Heart left ventricle (tissue), 16 donors: ENCODE data around the gene TPPP3. TPM values are rescaled to one million over a fixed set of nuclear protein-coding genes. Genes with fewer than 3 reads are reported as not detected.

ENCODE experiments used
- ATAC-seq, 4 donors: fragments of 200-7000 bp; cut with Tn5 transposase; one replicate each; pipeline ENCODE4 v1.9.1; 2020 to 2022; ENCODE audit warnings: moderate library complexity in 4 of 4, mild to moderate bottlenecking in 3 of 4, moderate number of reproducible peaks in 1 of 4
- DNase-seq, 5 donors: peaks; one replicate each; pipeline ENCODE4 v3.0.0-alpha.2; 2020
- H3K27ac ChIP-seq, 12 donors: fragments of 200-600 bp; sonication (generic) in 4 of 12; one replicate each; pipeline versions ENCODE4 v1.5.0 to v1.8.0; 2016 to 2022; ENCODE audit warnings: mild to moderate bottlenecking in 2 of 12
- H3K27me3 ChIP-seq, 9 donors: fragments of 200-600 bp; sonication (generic) in 2 of 9; one replicate each; pipeline versions ENCODE4 v1.5.1 to v1.8.0; 2016 to 2022; ENCODE audit warnings: mild to moderate bottlenecking in 3 of 9
- H3K36me3 ChIP-seq, 9 donors: fragments of 200-600 bp; sonication (generic) in 2 of 9; one replicate each; pipeline versions ENCODE4 v1.5.0 to v1.8.0; 2018 to 2022; ENCODE audit warnings: mild to moderate bottlenecking in 2 of 9
- H3K4me1 ChIP-seq, 12 donors: fragments of 200-600 bp; sonication (generic) in 4 of 12; one replicate each; pipeline versions ENCODE4 v1.5.0 to v1.8.0; 2016 to 2022; ENCODE audit warnings: mild to moderate bottlenecking in 3 of 12
- H3K4me3 ChIP-seq, 12 donors: fragments of 200-600 bp; sonication (generic) in 4 of 12; one replicate each; pipeline versions ENCODE4 v1.5.0 to v1.8.0; 2017 to 2022; ENCODE audit warnings: mild to moderate bottlenecking in 9 of 12, moderate library complexity in 4 of 12
- H3K9me3 ChIP-seq, 12 donors: fragments of 200-600 bp; sonication (generic) in 4 of 12; one replicate each; pipeline versions ENCODE4 v1.5.0 to v1.8.0; 2016 to 2022; ENCODE audit warnings: mild to moderate bottlenecking in 1 of 12
- CTCF ChIP-seq, 12 donors: fragments of 200-600 bp; sonication (generic) in 4 of 12; IDR thresholded peaks; one replicate each; pipeline versions ENCODE4 v1.5.0 to v1.8.0; 2018 to 2022; ENCODE audit warnings: antibody characterized with exemption in 12 of 12, mild to moderate bottlenecking in 5 of 12
- POLR2A ChIP-seq, 2 donors: fragments of 450-650 bp; IDR thresholded peaks; one replicate each; pipeline ENCODE4 v1.6.1; 2017; ENCODE audit warnings: antibody characterized with exemption in 2 of 2, mild to moderate bottlenecking in 2 of 2, moderate library complexity in 2 of 2
- WGBS, 4 donors: extraction: QIAGEN DNeasy Blood & Tissue Kit in 2 of 4; methylation state at CpG; one replicate each; pipeline versions ENCODE4 v1.1.5 to v1.1.7; 2013 to 2018; 5-methylcytosine and 5-hydroxymethylcytosine counted together
- intact Hi-C, 10 donors: fragments of 100-400 bp; cut with DNase I; formaldehyde crosslinking; loops; one replicate each; pipeline versions ENCODE4 v1.11.1 to v1.14.2; 2022
- polyA plus RNA-seq, 2 donors: library from polyadenylated mRNA; stranded (reverse); fragments of 200-250 nt; gene quantifications; one replicate each; pipeline ENCODE4 v1.2.3, GENCODE V29; 2013
- total RNA-seq, 9 donors: library from RNA; depleted of rRNA in 2 of 9; stranded (reverse); fragments of >200 nt in 2 of 9; fragmentation: NEBNext Ultra II Directional in 3 of 9; extraction: Animal tissue kit (Norgen Biotek cat#: 25700) in 3 of 9; gene quantifications; one replicate each; pipeline versions ENCODE4 v1.1.0 to v1.2.4, GENCODE V29; 2016 to 2023
- donor health status: ischemic (EF 13 %, LVEDD 7.1; RV severe dilation, severe dysfunction).
- donor health status: healthy with polysubstance abuse.
- donor health status: DM: no; HTN: yes; CAD: no.
- donor health status: DM: no; HTN: no; CAD: no.
- donor health status: ischemic (EF 25% LVEDD 6.9; RV normal size, moderate dysfunction).
- donor health status: ischemic (EF 25% LVEDD 5.7; RV mildly dilated, moderate dysfunction).
- donor health status: healthy.
- donor health status: DM: yes; HTN: yes; CAD: no.
- donor health status: ischemic (EF 35%, LVEDD 5.7; RV mildly dilated, moderate dysfunction).
- donor health status: nonischemic (EF 11% LVEDD 7.7; RV severe dilation, severe dysfunction).
- donor health status: DM: yes; HTN: yes; CAD: no.
- donor health status: PGD.
- donor health status: ischemic (EF 29% LVEDD 5.4; RV normal size, mild dysfunction).
- donor health status: nonischemic (EF 23%, LVEDD 6.1; RV moderate dilation, normal function).

The TPPP3 gene
- total and polyA plus RNA-seq, 11 donors: 7.0 to 20.1 (median 10.3) TPM

GRCh38 chr16:67388591-67388990 lies 4.7 kb downstream of the TPPP3 start:
- DNase-seq (no peak), ATAC-seq (no peak)
- H3K4me1 ChIP-seq: peaks cover 0 to 38% (median 14%) of the 10 kb centered on the region in 12 donors
- H3K36me3 ChIP-seq: no peaks in the 10 kb centered on the region
- no peak overlapping the region for H3K4me3 ChIP-seq
- no peak overlapping the region for H3K27ac ChIP-seq
- peaks cover 0 to 11% (median 0%) of the 10 kb centered on the region in 9 donors for H3K27me3 ChIP-seq
- 92 to 100% (median 95%) methylated on average over 2 of the region's 2 CpGs for WGBS, 4 donors
- no peaks in the 10 kb centered on the region for H3K9me3 ChIP-seq
- TF ChIP-seq CTCF (IDR thresholded peaks at IDR 0.05): no peak
- TF ChIP-seq POLR2A (IDR thresholded peaks at IDR 0.05): no peak
- intact Hi-C loops: no loop called here

- Histone ChIP-seq H3K27ac (no peak overlapping the region), H3K36me3 (no peaks in the 10 kb centered on the region), H3K4me1 (peaks cover 0 to 34% (median 11%) of the 10 kb centered on the region in 12 donors), H3K27me3 (peaks cover 0 to 8% (median 0%) of the 10 kb centered on the region in 9 donors), H3K9me3 (no peaks in the 10 kb centered on the region), H3K4me3 (no peak overlapping the region)
- TF ChIP-seq CTCF (IDR thresholded peaks at IDR 0.05) (no peak), POLR2A (IDR thresholded peaks at IDR 0.05) (no peak)
- intact Hi-C loops: no loop called here
- 91 to 96% (median 92%) methylated on average over 8 of the region's 8 CpGs for WGBS, 4 donors
- ATAC-seq: no peak
- DNase-seq: no peak
Observed at GRCh38 chr16:67388191-67388590, 5.1 kb downstream of the TPPP3 start.

GRCh38 chr16:67387479-67388079 lies 5.7 kb downstream of the TPPP3 start:
- intact Hi-C loops: no loop called here
- Histone ChIP-seq H3K9me3 (no peaks in the 10 kb centered on the region), H3K27me3 (peaks cover 0 to 2% (median 0%) of the 10 kb centered on the region in 9 donors), H3K4me1 (peaks cover 0 to 27% (median 7%) of the 10 kb centered on the region in 12 donors), H3K27ac (no peak overlapping the region), H3K36me3 (no peaks in the 10 kb centered on the region), H3K4me3 (no peak overlapping the region)
- 78 to 91% (median 85%) methylated on average over 8 of the region's 8 CpGs for WGBS, 4 donors
- TF ChIP-seq POLR2A (IDR thresholded peaks at IDR 0.05) (no peak), CTCF (IDR thresholded peaks at IDR 0.05) (no peak)
- no peak for ATAC-seq
- no peak for DNase-seq

GRCh38 chr16:67386861-67387455 lies 6.3 kb downstream of the TPPP3 start:
- ATAC-seq (no peak), DNase-seq (no peak)
- no peak for TF ChIP-seq POLR2A (IDR thresholded peaks at IDR 0.05)
- TF ChIP-seq CTCF (IDR thresholded peaks at IDR 0.05): no peak
- H3K27me3 ChIP-seq: no peaks in the 10 kb centered on the region
- 91 to 93% (median 92%) methylated on average over 5 of the region's 5 CpGs for WGBS, 4 donors
- H3K4me3 ChIP-seq: no peak overlapping the region
- no peaks in the 10 kb centered on the region for H3K36me3 ChIP-seq
- H3K27ac ChIP-seq: no peak overlapping the region
- intact Hi-C loops: no loop called here
- peaks cover 0 to 26% (median 5%) of the 10 kb centered on the region in 12 donors for H3K4me1 ChIP-seq
- no peaks in the 10 kb centered on the region for H3K9me3 ChIP-seq
